ENCODE results near the gene C2orf49. TPM values are rescaled to one million over a fixed set of nuclear protein-coding genes. Genes with fewer than 3 reads are reported as not detected.

C2orf49 gene
- total and polyA plus RNA-seq, 2 donors (not counting 1 experiment from before 2014, with no cell fraction given) = 7.5 to 29.3 TPM

DNA sequence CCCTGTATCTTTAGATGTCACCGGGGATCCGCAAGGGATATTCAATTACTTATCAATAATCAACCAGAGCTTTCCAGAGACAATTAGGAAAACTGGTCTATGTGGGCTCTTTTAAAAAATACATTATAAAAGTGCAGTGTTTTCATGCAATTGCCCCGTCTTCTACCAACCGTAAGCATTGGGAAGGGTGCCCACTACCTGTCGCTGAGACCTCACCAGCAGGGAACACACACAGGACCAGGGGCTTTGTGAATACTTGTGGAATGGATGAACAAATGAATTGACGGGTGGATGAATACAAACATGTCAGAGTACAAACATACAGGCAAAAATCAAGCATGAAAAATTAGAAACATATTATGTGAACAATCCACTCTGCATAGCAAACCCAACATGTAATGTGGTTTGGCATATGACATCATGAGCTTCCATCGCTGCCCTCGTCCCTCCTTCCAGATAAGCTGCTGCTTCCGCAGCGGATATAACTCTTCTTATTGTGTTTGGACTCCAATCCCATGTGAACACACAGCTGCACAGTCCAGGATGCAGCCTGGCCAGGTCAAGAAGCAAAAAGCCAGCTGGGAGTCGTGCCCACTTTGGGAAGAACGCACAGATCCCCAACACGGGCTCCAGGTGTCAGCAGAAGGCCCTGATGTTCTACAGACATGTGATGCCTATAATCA, 56.2 kb downstream of the C2orf49 start:
- H3K9ac ChIP-seq (ENCODE audit: low read length) = no peak overlapping the region
- H3K27me3 Mint-ChIP-seq = peaks cover 39% of the 10 kb centered on the region
- H3K4me2 ChIP-seq (replicated peaks; ENCODE audit: low read depth, low read length, poor library complexity, severe bottlenecking) = no peak overlapping the region
- no peaks in the 10 kb centered on the region for H3K9me3 ChIP-seq (ENCODE audit: control extremely low read depth in 1 of 3, control insufficient read depth in 2 of 3, insufficient read depth in 1 of 3, low read length in 2 of 3)
- POLR2A ChIA-PET = no interaction called here
- no peaks in the 10 kb centered on the region for H3K36me3 ChIP-seq (replicated peaks in 1 of 2; ENCODE audit: control extremely low read depth in 1 of 2, control insufficient read depth in 1 of 2, extremely low read depth in 1 of 2, insufficient read depth in 2 of 2, low read length in 1 of 2)
- H3K79me2 ChIP-seq (ENCODE audit: control insufficient read depth, insufficient read depth, low read length) = no peaks in the 10 kb centered on the region
- ATAC-seq (ENCODE audit: low read depth) = no peak
- no peak overlapping the region for H3K4me3 ChIP-seq (ENCODE audit: control extremely low read depth in 1 of 5, extremely low read depth in 1 of 5, insufficient read depth in 1 of 5, low read depth in 2 of 5, low read length in 4 of 5)
- intact Hi-C loops (cut with micrococcal nuclease) = no loop called here
- H3K4me1 Mint-ChIP-seq = peaks cover 3% of the 10 kb centered on the region
- TF ChIP-seq CTCF (IDR thresholded peaks at IDR 0.05) = no peak
- TF ChIP-seq EZH2 (IDR thresholded peaks at IDR 0.05; ENCODE audit: borderline replicate concordance, insufficient read depth, low read depth, low read length, poor library complexity, severe bottlenecking) = no peak
- H4K20me1 ChIP-seq (ENCODE audit: control insufficient read depth, insufficient read depth, low read length, poor library complexity, severe bottlenecking) = no peaks in the 10 kb centered on the region
- H2AFZ ChIP-seq (ENCODE audit: insufficient read depth, low read depth, low read length, poor library complexity, severe bottlenecking) = no peak overlapping the region
- H3K4me3 Mint-ChIP-seq = no peak overlapping the region
- no peak overlapping the region for H3K27ac Mint-ChIP-seq
- no peak for DNase-seq
- H3K9me3 Mint-ChIP-seq (ENCODE audit: insufficient read depth) = no peaks in the 10 kb centered on the region
- no peak overlapping the region for H3K27ac ChIP-seq (ENCODE audit: low read length in 2 of 2)
- H3K4me1 ChIP-seq (ENCODE audit: control insufficient read depth in 2 of 2, insufficient read depth in 2 of 2, low read length in 2 of 2) = peaks cover 4 to 6% of the 10 kb centered on the region in 2 donors
- H3K27me3 ChIP-seq (replicated peaks in 1 of 4; ENCODE audit: control extremely low read depth in 1 of 4, control insufficient read depth in 3 of 4, insufficient read depth in 4 of 4, low read length in 3 of 4) = peaks cover 0 to 24% (median 10%) of the 10 kb centered on the region in 4 experiments
- WGBS (ENCODE audit: insufficient coverage) = 91% methylated on average over 8 of the region's 13 CpGs
- CTCF ChIA-PET = no interaction called here

GRCh38 chr2:105394951-105395611, 57.7 kb downstream of the C2orf49 start:
- H3K79me2 ChIP-seq (ENCODE audit: control insufficient read depth, insufficient read depth, low read length) = no peaks in the 10 kb centered on the region
- peaks cover 0 to 38% (median 18%) of the 10 kb centered on the region in 4 experiments for H3K27me3 ChIP-seq (replicated peaks in 1 of 4; ENCODE audit: control extremely low read depth in 1 of 4, control insufficient read depth in 3 of 4, insufficient read depth in 4 of 4, low read length in 3 of 4)
- H3K4me2 ChIP-seq (replicated peaks; ENCODE audit: low read depth, low read length, poor library complexity, severe bottlenecking) = no peak overlapping the region
- no peak overlapping the region for H2AFZ ChIP-seq (ENCODE audit: insufficient read depth, low read depth, low read length, poor library complexity, severe bottlenecking)
- no peaks in the 10 kb centered on the region for H4K20me1 ChIP-seq (ENCODE audit: control insufficient read depth, insufficient read depth, low read length, poor library complexity, severe bottlenecking)
- peaks cover 0 to 9% (median 0%) of the 10 kb centered on the region in 3 donors for H3K9me3 ChIP-seq (ENCODE audit: control extremely low read depth in 1 of 3, control insufficient read depth in 2 of 3, insufficient read depth in 1 of 3, low read length in 2 of 3)
- CTCF ChIA-PET = no interaction called here
- no peak overlapping the region for H3K4me3 Mint-ChIP-seq
- no peak overlapping the region for H3K9ac ChIP-seq (ENCODE audit: low read length)
- no peak for TF ChIP-seq CTCF (IDR thresholded peaks at IDR 0.05)
- no peak for TF ChIP-seq EZH2 (IDR thresholded peaks at IDR 0.05; ENCODE audit: borderline replicate concordance, insufficient read depth, low read depth, low read length, poor library complexity, severe bottlenecking)
- H3K27ac ChIP-seq (ENCODE audit: low read length in 2 of 2) = no peak overlapping the region
- H3K9me3 Mint-ChIP-seq (ENCODE audit: insufficient read depth) = no peaks in the 10 kb centered on the region
- 85% methylated on average over 12 of the region's 12 CpGs for WGBS (ENCODE audit: insufficient coverage)
- no peak for ATAC-seq (ENCODE audit: low read depth)
- H3K36me3 ChIP-seq (replicated peaks in 1 of 2; ENCODE audit: control extremely low read depth in 1 of 2, control insufficient read depth in 1 of 2, extremely low read depth in 1 of 2, insufficient read depth in 2 of 2, low read length in 1 of 2) = no peaks in the 10 kb centered on the region
- H3K4me1 ChIP-seq (ENCODE audit: control insufficient read depth in 2 of 2, insufficient read depth in 2 of 2, low read length in 2 of 2) = peaks cover 10 to 14% of the 10 kb centered on the region in 2 donors
- H3K4me1 Mint-ChIP-seq = peaks cover 8% of the 10 kb centered on the region
- intact Hi-C loops (cut with micrococcal nuclease) = no loop called here
- H3K27me3 Mint-ChIP-seq = peaks cover 48% of the 10 kb centered on the region
- no peak overlapping the region for H3K4me3 ChIP-seq (ENCODE audit: control extremely low read depth in 1 of 5, extremely low read depth in 1 of 5, insufficient read depth in 1 of 5, low read depth in 2 of 5, low read length in 4 of 5)
- POLR2A ChIA-PET = no interaction called here
- no peak for DNase-seq
- H3K27ac Mint-ChIP-seq = no peak overlapping the region

Measured in B cell (primary cell).